ENCODE data around the gene UBASH3B. TPM values are rescaled to one million over a fixed set of nuclear protein-coding genes. Genes with fewer than 3 reads are reported as not detected.
"Not testable (repeated sequence)": the region's sequence is repeated elsewhere in the genome, so short reads cannot be mapped to it uniquely, and the experiment has no call there.

UBASH3B gene
- polyA plus RNA-seq, 4 donors, result 0.89 to 2.1 (median 1.0) TPM

DNA sequence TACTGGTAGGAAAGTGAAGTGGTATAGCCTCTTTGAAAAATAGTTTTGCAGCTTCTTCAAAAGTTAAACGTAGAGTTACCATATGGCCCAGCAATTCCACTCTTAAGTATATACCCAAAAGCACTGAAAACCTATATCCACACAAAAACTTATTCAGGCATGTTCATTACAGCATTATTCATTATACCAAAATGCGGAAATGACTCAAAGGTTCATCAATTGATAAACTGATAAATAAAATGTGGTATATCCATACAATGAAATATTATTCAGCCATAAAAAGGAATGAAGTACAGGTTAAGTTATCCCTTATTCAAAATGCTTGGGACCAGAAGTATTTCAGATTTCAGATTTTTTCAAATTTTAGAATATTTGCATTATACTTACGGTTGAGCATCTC lies 35.8 kb upstream of the UBASH3B start:
- peaks cover 0 to 2% (median 0%) of the 10 kb centered on the region in 3 donors for H3K27me3 ChIP-seq (ENCODE audit: control insufficient read depth in 3 of 3, insufficient read depth in 3 of 3, low read length in 3 of 3)
- no peaks in the 10 kb centered on the region for H3K4me1 ChIP-seq (ENCODE audit: control insufficient read depth in 3 of 3, insufficient read depth in 2 of 3, low read depth in 1 of 3, low read length in 2 of 3)
- H3K36me3 ChIP-seq (ENCODE audit: control insufficient read depth in 3 of 3, insufficient read depth in 2 of 3, low read depth in 1 of 3, low read length in 3 of 3), result no peaks in the 10 kb centered on the region
- H3K4me3 ChIP-seq (ENCODE audit: low read depth in 1 of 3, low read length in 3 of 3), result no peak overlapping the region
- WGBS, 3 donors, result 89 to 90% (median 90%) methylated on average over 3 of the region's 3 CpGs
- DNase-seq (no peak), FAIRE-seq (no peak)
- no peak overlapping the region for H3K27ac ChIP-seq (ENCODE audit: low read depth in 1 of 3, low read length in 2 of 3)
- H3K9me3 ChIP-seq (ENCODE audit: control insufficient read depth in 2 of 2, insufficient read depth in 1 of 2, low read depth in 1 of 2, low read length in 1 of 2), result no peaks in the 10 kb centered on the region

DNA sequence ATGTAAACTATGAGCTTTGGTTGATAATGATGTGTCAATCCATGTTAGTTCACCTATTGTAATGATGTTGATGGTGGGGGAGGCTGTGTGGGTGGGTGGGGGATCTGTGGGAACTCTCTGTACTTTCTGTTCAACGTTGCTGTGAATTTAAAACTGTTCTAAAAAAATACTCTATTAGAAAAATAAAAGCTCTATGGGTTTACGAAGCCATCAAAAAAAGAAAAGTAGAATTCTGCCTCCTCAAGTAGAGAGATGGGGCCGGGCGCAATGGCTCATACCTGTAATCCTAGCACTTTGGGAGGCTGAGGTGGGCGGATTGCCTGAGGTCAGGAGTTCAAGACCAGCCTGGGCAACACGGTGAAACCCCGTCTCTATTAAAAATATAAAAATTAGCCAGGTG lies 30.0 kb upstream of the UBASH3B start:
- not testable (repeated sequence) for H3K4me3 ChIP-seq (ENCODE audit: low read depth in 1 of 3, low read length in 3 of 3); FAIRE-seq; H3K36me3 ChIP-seq (ENCODE audit: control insufficient read depth in 3 of 3, insufficient read depth in 2 of 3, low read depth in 1 of 3, low read length in 3 of 3); H3K9me3 ChIP-seq (ENCODE audit: control insufficient read depth in 2 of 2, insufficient read depth in 1 of 2, low read depth in 1 of 2, low read length in 1 of 2); H3K27me3 ChIP-seq (ENCODE audit: control insufficient read depth in 3 of 3, insufficient read depth in 3 of 3, low read length in 3 of 3); H3K4me1 ChIP-seq (ENCODE audit: control insufficient read depth in 3 of 3, insufficient read depth in 2 of 3, low read depth in 1 of 3, low read length in 2 of 3); H3K27ac ChIP-seq (ENCODE audit: low read depth in 1 of 3, low read length in 2 of 3); DNase-seq
- WGBS, 3 donors, result 67 to 87% (median 74%) methylated on average over 7 of the region's 7 CpGs

DNA sequence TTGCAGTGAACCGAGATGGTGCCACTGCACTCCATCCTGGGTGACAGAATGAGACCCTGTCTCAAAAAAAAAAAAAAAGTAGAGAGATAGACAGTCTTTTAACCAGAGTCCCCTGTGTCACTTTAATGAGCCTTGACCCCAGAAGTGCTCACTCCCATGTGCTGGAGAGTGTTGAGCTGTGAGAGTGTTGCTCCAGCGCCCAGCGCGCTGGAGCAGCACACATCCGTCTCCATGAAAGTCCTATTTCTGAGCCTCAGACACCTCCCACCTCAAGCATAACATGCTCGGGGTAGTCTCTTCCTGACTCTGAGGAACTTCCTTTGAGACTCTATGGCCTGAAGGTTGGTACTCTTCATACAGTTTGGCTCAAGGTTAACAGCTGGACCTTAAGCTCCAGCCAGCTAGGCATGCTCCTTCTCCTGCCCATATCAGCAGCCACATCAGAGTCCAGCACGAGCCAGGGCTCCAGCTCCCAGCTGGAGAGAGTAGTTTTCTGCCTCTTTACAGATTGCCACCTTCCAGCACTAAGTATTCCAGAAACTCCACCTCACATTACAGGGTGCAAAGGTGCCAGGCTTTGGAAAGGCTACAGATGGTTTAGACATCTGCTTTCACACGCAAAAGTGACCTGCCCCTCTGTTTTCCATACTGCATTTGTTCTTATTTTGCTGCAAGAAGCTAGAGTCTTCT lies 29.4 kb upstream of the UBASH3B start:
- FAIRE-seq (no peak), DNase-seq (no peak)
- H3K4me3 ChIP-seq (ENCODE audit: low read depth in 1 of 3, low read length in 3 of 3), result no peak overlapping the region
- no peaks in the 10 kb centered on the region for H3K36me3 ChIP-seq (ENCODE audit: control insufficient read depth in 3 of 3, insufficient read depth in 2 of 3, low read depth in 1 of 3, low read length in 3 of 3)
- no peaks in the 10 kb centered on the region for H3K4me1 ChIP-seq (ENCODE audit: control insufficient read depth in 3 of 3, insufficient read depth in 2 of 3, low read depth in 1 of 3, low read length in 2 of 3)
- H3K9me3 ChIP-seq (ENCODE audit: control insufficient read depth in 2 of 2, insufficient read depth in 1 of 2, low read depth in 1 of 2, low read length in 1 of 2), result no peaks in the 10 kb centered on the region
- no peak overlapping the region for H3K27ac ChIP-seq (ENCODE audit: low read depth in 1 of 3, low read length in 2 of 3)
- WGBS, 3 donors, result 65 to 75% (median 71%) methylated on average over 8 of the region's 8 CpGs
- H3K27me3 ChIP-seq (ENCODE audit: control insufficient read depth in 3 of 3, insufficient read depth in 3 of 3, low read length in 3 of 3), result peaks cover 0 to 2% (median 0%) of the 10 kb centered on the region in 3 donors

DNA sequence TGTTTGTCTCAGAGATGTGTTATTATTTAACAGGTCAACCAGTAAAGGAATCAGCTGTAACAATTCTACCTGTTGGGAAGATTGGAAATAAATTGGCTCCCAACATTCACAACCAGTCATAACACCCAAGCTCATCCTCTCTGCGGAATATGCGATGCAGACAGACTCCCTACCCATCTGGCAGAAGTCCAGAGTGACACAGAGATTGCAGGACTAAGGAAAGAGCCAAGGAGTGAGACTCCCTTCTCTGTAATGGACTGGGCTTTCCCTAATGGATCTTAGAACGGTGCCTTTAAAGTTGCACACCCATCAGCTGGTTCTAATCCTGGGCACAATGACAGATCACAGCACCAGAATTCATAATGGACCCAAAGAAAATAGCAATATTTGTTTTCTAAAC lies 27.8 kb upstream of the UBASH3B start:
- no peaks in the 10 kb centered on the region for H3K9me3 ChIP-seq (ENCODE audit: control insufficient read depth in 2 of 2, insufficient read depth in 1 of 2, low read depth in 1 of 2, low read length in 1 of 2)
- H3K4me1 ChIP-seq (ENCODE audit: control insufficient read depth in 3 of 3, insufficient read depth in 2 of 3, low read depth in 1 of 3, low read length in 2 of 3), result no peaks in the 10 kb centered on the region
- no peaks in the 10 kb centered on the region for H3K27me3 ChIP-seq (ENCODE audit: control insufficient read depth in 3 of 3, insufficient read depth in 3 of 3, low read length in 3 of 3)
- no peak overlapping the region for H3K27ac ChIP-seq (ENCODE audit: low read depth in 1 of 3, low read length in 2 of 3)
- H3K4me3 ChIP-seq (ENCODE audit: low read depth in 1 of 3, low read length in 3 of 3), result no peak overlapping the region
- no peak for FAIRE-seq
- no peak for DNase-seq
- no peaks in the 10 kb centered on the region for H3K36me3 ChIP-seq (ENCODE audit: control insufficient read depth in 3 of 3, insufficient read depth in 2 of 3, low read depth in 1 of 3, low read length in 3 of 3)
- WGBS, 3 donors, result 72 to 80% (median 74%) methylated on average over 3 of the region's 3 CpGs

DNA sequence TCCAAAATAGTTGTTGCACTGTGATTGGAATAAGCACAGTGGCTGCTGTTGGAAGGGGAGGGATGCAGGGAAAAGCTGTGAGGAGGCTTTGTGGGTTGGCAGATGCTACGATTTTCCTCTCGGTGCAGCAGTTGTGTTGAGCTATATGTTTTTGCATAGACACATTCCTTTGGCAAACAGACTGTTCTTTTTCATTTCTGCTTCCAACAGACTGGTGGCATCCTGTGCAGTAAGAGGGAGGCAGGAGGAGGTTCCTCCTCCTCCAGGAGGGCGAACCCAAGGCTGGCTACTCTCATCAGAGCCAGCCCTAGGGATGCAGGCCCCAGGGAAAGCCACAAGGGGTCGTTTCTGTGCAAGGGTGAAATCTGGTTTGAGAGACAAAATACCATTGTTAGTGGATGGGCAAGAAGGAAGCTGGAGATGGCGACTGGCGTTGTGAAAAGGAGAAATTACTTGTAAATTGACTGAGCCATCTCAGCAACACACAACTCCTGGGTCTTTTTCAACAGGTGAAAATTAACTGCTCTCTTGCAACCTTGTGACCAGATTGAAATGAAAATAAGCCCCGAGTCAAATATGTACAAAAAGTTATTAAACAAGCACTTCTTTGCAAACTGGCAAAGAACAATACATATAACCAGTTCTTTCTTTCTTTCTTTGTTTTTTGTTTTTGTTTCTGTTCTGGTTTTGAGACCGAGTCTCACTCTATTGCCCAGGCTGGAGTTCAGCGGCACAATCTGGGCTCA lies 26.5 kb upstream of the UBASH3B start:
- no peaks in the 10 kb centered on the region for H3K9me3 ChIP-seq (ENCODE audit: control insufficient read depth in 2 of 2, insufficient read depth in 1 of 2, low read depth in 1 of 2, low read length in 1 of 2)
- WGBS, 3 donors, result 42 to 47% (median 44%) methylated on average over 9 of the region's 9 CpGs
- H3K36me3 ChIP-seq (ENCODE audit: control insufficient read depth in 3 of 3, insufficient read depth in 2 of 3, low read depth in 1 of 3, low read length in 3 of 3), result no peaks in the 10 kb centered on the region
- H3K4me1 ChIP-seq (ENCODE audit: control insufficient read depth in 3 of 3, insufficient read depth in 2 of 3, low read depth in 1 of 3, low read length in 2 of 3), result no peaks in the 10 kb centered on the region
- H3K27ac ChIP-seq (ENCODE audit: low read depth in 1 of 3, low read length in 2 of 3), result no peak overlapping the region
- no peaks in the 10 kb centered on the region for H3K27me3 ChIP-seq (ENCODE audit: control insufficient read depth in 3 of 3, insufficient read depth in 3 of 3, low read length in 3 of 3)
- H3K4me3 ChIP-seq (ENCODE audit: low read depth in 1 of 3, low read length in 3 of 3), result no peak overlapping the region
- no peak for FAIRE-seq
- DNase-seq, result peak; percentile 47 to 59

DNA sequence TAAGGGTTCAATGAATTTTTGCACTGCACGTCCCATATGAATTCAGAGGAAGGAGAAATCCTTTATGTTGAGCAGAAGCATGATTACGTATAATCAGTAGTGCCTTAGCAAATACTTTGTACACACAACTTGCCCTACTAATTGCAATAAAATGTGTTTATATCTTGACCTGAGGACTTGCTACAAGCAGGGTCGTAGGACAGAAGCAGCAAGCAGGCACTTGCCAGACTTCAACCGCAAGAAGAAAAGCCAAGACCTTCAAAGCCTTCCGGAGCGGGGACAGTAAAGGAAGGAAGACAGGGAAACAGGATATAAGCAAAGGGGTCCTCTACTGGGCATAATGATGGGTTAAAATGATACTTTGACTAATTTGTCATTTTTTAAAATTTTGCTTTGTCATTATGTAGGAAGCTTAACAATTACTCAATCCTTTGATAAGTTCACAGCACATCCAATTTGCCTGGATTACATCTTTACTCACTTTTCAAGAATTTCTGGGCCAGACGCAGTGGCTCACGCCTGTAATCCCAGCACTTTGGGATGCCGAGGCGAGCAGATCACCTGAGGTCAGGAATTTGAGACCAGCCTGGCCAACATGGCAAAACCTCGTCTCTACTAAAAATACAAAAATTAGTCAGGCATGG lies 23.2 kb upstream of the UBASH3B start:
- Histone ChIP-seq H3K9me3 (ENCODE audit: control insufficient read depth in 2 of 2, insufficient read depth in 1 of 2, low read depth in 1 of 2, low read length in 1 of 2) (no peaks in the 10 kb centered on the region), H3K4me3 (ENCODE audit: low read depth in 1 of 3, low read length in 3 of 3) (no peak overlapping the region), H3K4me1 (ENCODE audit: control insufficient read depth in 3 of 3, insufficient read depth in 2 of 3, low read depth in 1 of 3, low read length in 2 of 3) (no peaks in the 10 kb centered on the region), H3K27me3 (ENCODE audit: control insufficient read depth in 3 of 3, insufficient read depth in 3 of 3, low read length in 3 of 3) (no peaks in the 10 kb centered on the region), H3K27ac (ENCODE audit: low read depth in 1 of 3, low read length in 2 of 3) (no peak overlapping the region), H3K36me3 (ENCODE audit: control insufficient read depth in 3 of 3, insufficient read depth in 2 of 3, low read depth in 1 of 3, low read length in 3 of 3) (no peaks in the 10 kb centered on the region)
- WGBS, 3 donors, result 59 to 73% (median 64%) methylated on average over 11 of the region's 11 CpGs
- DNase-seq, result no peak
- FAIRE-seq, result no peak

DNA sequence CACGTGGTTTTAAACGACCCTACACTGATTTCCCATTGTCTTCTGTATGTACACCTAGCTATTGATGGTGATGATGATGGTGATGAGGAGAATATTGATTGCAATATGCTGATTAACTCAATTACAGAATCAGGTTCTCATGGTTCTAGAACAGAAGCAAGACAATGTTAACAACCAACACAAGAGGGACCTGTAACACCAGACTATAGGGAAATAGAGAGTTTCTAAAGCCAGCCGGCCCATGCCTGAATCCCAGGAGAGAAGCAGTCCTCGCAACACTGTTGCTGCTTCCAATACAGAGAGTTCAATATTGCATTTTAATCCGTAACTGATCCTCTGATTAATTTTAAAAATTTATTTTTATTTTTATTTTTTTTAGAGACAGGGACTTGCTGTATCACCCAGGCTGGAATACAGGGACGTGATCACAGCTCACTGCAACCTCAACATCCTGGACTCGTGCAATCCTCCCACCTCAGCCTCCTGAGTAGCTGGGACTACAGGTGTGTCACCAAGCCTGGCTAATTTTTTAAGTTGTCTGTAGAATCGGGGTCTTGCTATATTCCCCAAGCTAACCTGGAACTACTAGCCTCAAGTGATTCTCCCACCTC lies 22.2 kb upstream of the UBASH3B start:
- Histone ChIP-seq H3K27ac (ENCODE audit: low read depth in 1 of 3, low read length in 2 of 3) (no peak overlapping the region), H3K27me3 (ENCODE audit: control insufficient read depth in 3 of 3, insufficient read depth in 3 of 3, low read length in 3 of 3) (no peaks in the 10 kb centered on the region), H3K9me3 (ENCODE audit: control insufficient read depth in 2 of 2, insufficient read depth in 1 of 2, low read depth in 1 of 2, low read length in 1 of 2) (no peaks in the 10 kb centered on the region), H3K36me3 (ENCODE audit: control insufficient read depth in 3 of 3, insufficient read depth in 2 of 3, low read depth in 1 of 3, low read length in 3 of 3) (no peaks in the 10 kb centered on the region), H3K4me1 (ENCODE audit: control insufficient read depth in 3 of 3, insufficient read depth in 2 of 3, low read depth in 1 of 3, low read length in 2 of 3) (no peaks in the 10 kb centered on the region), H3K4me3 (ENCODE audit: low read depth in 1 of 3, low read length in 3 of 3) (no peak overlapping the region)
- peak; percentile 10 to 13 for DNase-seq
- WGBS, 3 donors, result 56 to 66% (median 56%) methylated on average over 8 of the region's 8 CpGs
- FAIRE-seq, result no peak

DNA sequence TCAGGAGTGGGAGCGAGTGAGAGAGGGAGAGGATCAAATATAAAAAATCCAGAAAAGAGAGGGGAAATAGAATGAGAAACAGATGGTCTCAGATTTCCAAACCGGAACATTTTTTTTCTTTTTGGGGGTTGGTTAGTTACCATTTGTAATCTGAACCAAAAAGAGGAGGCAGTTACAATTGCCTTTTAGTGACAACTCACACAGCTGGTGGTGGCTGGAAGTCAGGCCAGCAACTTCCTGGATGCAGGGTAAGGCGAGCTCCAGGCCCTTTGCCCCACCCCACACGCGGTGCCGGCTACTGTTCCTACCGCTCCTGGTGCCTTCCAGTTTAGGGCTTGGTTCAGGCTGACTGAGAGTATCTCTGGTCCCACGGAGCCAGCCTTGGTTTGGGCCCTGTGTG lies 21.0 kb upstream of the UBASH3B start:
- Histone ChIP-seq H3K36me3 (ENCODE audit: control insufficient read depth in 3 of 3, insufficient read depth in 2 of 3, low read depth in 1 of 3, low read length in 3 of 3) (no peaks in the 10 kb centered on the region), H3K27me3 (ENCODE audit: control insufficient read depth in 3 of 3, insufficient read depth in 3 of 3, low read length in 3 of 3) (no peaks in the 10 kb centered on the region), H3K27ac (ENCODE audit: low read depth in 1 of 3, low read length in 2 of 3) (no peak overlapping the region), H3K4me1 (ENCODE audit: control insufficient read depth in 3 of 3, insufficient read depth in 2 of 3, low read depth in 1 of 3, low read length in 2 of 3) (no peaks in the 10 kb centered on the region), H3K9me3 (ENCODE audit: control insufficient read depth in 2 of 2, insufficient read depth in 1 of 2, low read depth in 1 of 2, low read length in 1 of 2) (no peaks in the 10 kb centered on the region), H3K4me3 (ENCODE audit: low read depth in 1 of 3, low read length in 3 of 3) (no peak overlapping the region)
- FAIRE-seq (no peak), DNase-seq (no peak)
- 35 to 53% (median 42%) methylated on average over 8 of the region's 8 CpGs for WGBS, 3 donors
